Neural progenitor cell (in vitro differentiated cells): ENCODE measurements around the gene DEAF1. TPM values are rescaled to one million over a fixed set of nuclear protein-coding genes. Genes with fewer than 3 reads are reported as not detected.

Experiments used
- DNase-seq: peaks from one replicate; pipeline ENCODE4 v3.0.0-alpha.2; 2016; ENCODE audit warnings: low spot score
- H2AFZ ChIP-seq: fragments of 200-600 bp; sonication (generic); replicated peaks from 2 replicates; pipeline ENCODE4 v1.6.1; 2016; ENCODE audit warnings: antibody characterized with exemption
- H3F3A ChIP-seq: fragments of 200-600 bp; sonication (generic); 2 replicates; pipeline ENCODE4 v1.6.1; 2016; ENCODE audit warnings: antibody characterized with exemption, low read depth
- H3K27ac ChIP-seq: fragments of 200-600 bp; sonication (generic); 2 replicates; pipeline ENCODE4 v1.5.1; 2016; ENCODE audit warnings: mild to moderate bottlenecking
- H3K27me3 ChIP-seq: fragments of 200-600 bp; sonication (generic); 2 replicates; pipeline ENCODE4 v1.6.1; 2016; ENCODE audit warnings: mild to moderate bottlenecking, moderate library complexity
- H3K36me3 ChIP-seq: fragments of 200-600 bp; sonication (generic); 2 replicates; pipeline ENCODE4 v1.5.1; 2016
- H3K4me1 ChIP-seq: fragments of 200-600 bp; sonication (generic); 2 replicates; pipeline ENCODE4 v1.6.1; 2016; ENCODE audit warnings: mixed run types
- H3K4me2 ChIP-seq: fragments of 200-600 bp; sonication (generic); 2 replicates; pipeline ENCODE4 v1.6.1; 2016
- H3K4me3 ChIP-seq: fragments of 200-600 bp; sonication (generic); 2 replicates; pipeline ENCODE4 v1.5.1; 2016
- H3K79me2 ChIP-seq: fragments of 200-600 bp; sonication (generic); 2 replicates; pipeline ENCODE4 v1.6.1; 2016; ENCODE audit warnings: low read depth
- H3K9ac ChIP-seq: fragments of 200-600 bp; sonication (generic); 2 replicates; pipeline ENCODE4 v1.6.1; 2016
- H3K9me3 ChIP-seq: fragments of 200-600 bp; sonication (generic); 2 replicates; pipeline ENCODE4 v1.5.1; 2016; ENCODE audit warnings: low read depth
- H4K20me1 ChIP-seq: fragments of 200-600 bp; sonication (generic); 2 replicates; pipeline ENCODE4 v1.6.1; 2016; ENCODE audit warnings: low read depth
- H3K27ac Mint-ChIP-seq: 3 replicates; pipeline ENCODE4 v1.8.0; 2021; ENCODE audit warnings: mixed read lengths
- H3K27me3 Mint-ChIP-seq: 2 replicates; pipeline ENCODE4 v1.8.0; 2022; ENCODE audit warnings: low read depth, mild to moderate bottlenecking, inconsistent platforms, moderate library complexity, mixed read lengths; ENCODE audit not compliant: insufficient read depth
- H3K36me3 Mint-ChIP-seq: 3 replicates; pipeline ENCODE4 v1.8.0; 2021; ENCODE audit warnings: mixed read lengths
- H3K4me1 Mint-ChIP-seq: 3 replicates; pipeline ENCODE4 v1.8.0; 2021; ENCODE audit warnings: mixed read lengths
- H3K4me3 Mint-ChIP-seq: 3 replicates; pipeline ENCODE4 v1.8.0; 2021; ENCODE audit warnings: mild to moderate bottlenecking, moderate library complexity, mixed read lengths
- H3K9me3 Mint-ChIP-seq: 3 replicates; pipeline ENCODE4 v1.8.0; 2020; ENCODE audit warnings: mixed read lengths
- CTCF ChIP-seq: fragments of 200-600 bp; sonication (generic); IDR thresholded peaks from 2 replicates; pipeline ENCODE4 v1.5.1; 2017; ENCODE audit warnings: antibody characterized with exemption, mild to moderate bottlenecking
- EZH2 ChIP-seq: fragments of 200-600 bp; sonication (generic); IDR thresholded peaks from 2 replicates; pipeline ENCODE4 v1.6.1; 2017; ENCODE audit warnings: antibody characterized with exemption, mild to moderate bottlenecking, moderate library complexity
- EZH2phosphoT487 ChIP-seq: fragments of 200-600 bp; sonication (generic); IDR thresholded peaks from 2 replicates; pipeline ENCODE4 v1.6.1; 2017; ENCODE audit warnings: antibody characterized with exemption
- total RNA-seq: library from RNA; depleted of rRNA; stranded (reverse); fragments of >200 nt; gene quantifications from 2 replicates; pipeline ENCODE4 v1.2.3, GENCODE V29; 2015; ENCODE audit warnings: low replicate concordance

DEAF1 gene
- total RNA-seq, 1 donor from 2014 or later = 38.4 TPM

- H3K27me3 ChIP-seq = peaks cover 35% of the 10 kb centered on the region
- peak overlapping the region; percentile 58 for H2AFZ ChIP-seq
- DNase-seq = peak; percentile 55
- peak; percentile 40 for TF ChIP-seq EZH2
- no peak for TF ChIP-seq CTCF
- peak overlapping the region; percentile 85 for H3K4me2 ChIP-seq
- peaks cover 7% of the 10 kb centered on the region for H3K4me1 ChIP-seq
- Mint-ChIP-seq H3K9me3 (no peaks in the 10 kb centered on the region), H3K4me1 (peaks cover 11% of the 10 kb centered on the region), H3K4me3 (no peak overlapping the region), H3K36me3 (no peaks in the 10 kb centered on the region), H3K27ac (no peak overlapping the region), H3K27me3 (peaks cover 26% of the 10 kb centered on the region)
- no peaks in the 10 kb centered on the region for H3K79me2 ChIP-seq
- H3K36me3 ChIP-seq = no peaks in the 10 kb centered on the region
- peaks cover 5% of the 10 kb centered on the region for H4K20me1 ChIP-seq
- peak overlapping the region; percentile 45 for H3K4me3 ChIP-seq
- no peak overlapping the region for H3K9ac ChIP-seq
- no peaks in the 10 kb centered on the region for H3K9me3 ChIP-seq
- H3K27ac ChIP-seq = no peak overlapping the region
- peaks cover 18% of the 10 kb centered on the region for H3F3A ChIP-seq
Observed at GRCh38 chr11:726278-727220, 31.5 kb upstream of the DEAF1 start.

GRCh38 chr11:725624-726202 is 30.7 kb upstream of the DEAF1 start:
- H3K4me3 Mint-ChIP-seq = no peak overlapping the region
- peaks cover 35% of the 10 kb centered on the region for H3K27me3 ChIP-seq
- no peaks in the 10 kb centered on the region for H3K36me3 ChIP-seq
- no peaks in the 10 kb centered on the region for H3K9me3 Mint-ChIP-seq
- peak; percentile 52 for DNase-seq
- no peak overlapping the region for H2AFZ ChIP-seq
- no peaks in the 10 kb centered on the region for H3K9me3 ChIP-seq
- H3K27me3 Mint-ChIP-seq = peaks cover 28% of the 10 kb centered on the region
- H3K9ac ChIP-seq = no peak overlapping the region
- H3K4me1 ChIP-seq = peaks cover 7% of the 10 kb centered on the region
- no peaks in the 10 kb centered on the region for H3K79me2 ChIP-seq
- H3F3A ChIP-seq = peaks cover 24% of the 10 kb centered on the region
- H3K4me2 ChIP-seq = peak overlapping the region; percentile 85
- H4K20me1 ChIP-seq = peaks cover 5% of the 10 kb centered on the region
- H3K27ac Mint-ChIP-seq = no peak overlapping the region
- peaks cover 11% of the 10 kb centered on the region for H3K4me1 Mint-ChIP-seq
- H3K4me3 ChIP-seq = peak overlapping the region; percentile 45
- H3K27ac ChIP-seq = no peak overlapping the region
- TF ChIP-seq CTCF (no peak), EZH2phosphoT487 (peak; percentile 67), EZH2 (peak; percentile 29)
- no peaks in the 10 kb centered on the region for H3K36me3 Mint-ChIP-seq

- H3K4me3 Mint-ChIP-seq = peak overlapping the region; percentile 50
- H3K4me1 Mint-ChIP-seq = peaks cover 11% of the 10 kb centered on the region
- no peak for DNase-seq
- Histone ChIP-seq H3K4me2 (no peak overlapping the region), H3K27me3 (peaks cover 42% of the 10 kb centered on the region), H3K9me3 (no peaks in the 10 kb centered on the region), H3K4me1 (peaks cover 10% of the 10 kb centered on the region), H3K4me3 (no peak overlapping the region), H3K79me2 (no peaks in the 10 kb centered on the region), H3K36me3 (no peaks in the 10 kb centered on the region), H2AFZ (no peak overlapping the region), H3K27ac (no peak overlapping the region), H3K9ac (no peak overlapping the region), H4K20me1 (peaks cover 5% of the 10 kb centered on the region), H3F3A (peaks cover 24% of the 10 kb centered on the region)
- H3K27me3 Mint-ChIP-seq = peaks cover 26% of the 10 kb centered on the region
- TF ChIP-seq CTCF (no peak), EZH2phosphoT487 (no peak), EZH2 (no peak)
- no peaks in the 10 kb centered on the region for H3K9me3 Mint-ChIP-seq
- H3K36me3 Mint-ChIP-seq = no peaks in the 10 kb centered on the region
- peak overlapping the region; percentile 37 for H3K27ac Mint-ChIP-seq
Observed at GRCh38 chr11:724778-725386, 29.9 kb upstream of the DEAF1 start.
